ENCODE data around the gene LRAT. TPM values are rescaled to one million over a fixed set of nuclear protein-coding genes. Genes with fewer than 3 reads are reported as not detected.

Gene LRAT
- total RNA-seq = 3.0 TPM

DNA sequence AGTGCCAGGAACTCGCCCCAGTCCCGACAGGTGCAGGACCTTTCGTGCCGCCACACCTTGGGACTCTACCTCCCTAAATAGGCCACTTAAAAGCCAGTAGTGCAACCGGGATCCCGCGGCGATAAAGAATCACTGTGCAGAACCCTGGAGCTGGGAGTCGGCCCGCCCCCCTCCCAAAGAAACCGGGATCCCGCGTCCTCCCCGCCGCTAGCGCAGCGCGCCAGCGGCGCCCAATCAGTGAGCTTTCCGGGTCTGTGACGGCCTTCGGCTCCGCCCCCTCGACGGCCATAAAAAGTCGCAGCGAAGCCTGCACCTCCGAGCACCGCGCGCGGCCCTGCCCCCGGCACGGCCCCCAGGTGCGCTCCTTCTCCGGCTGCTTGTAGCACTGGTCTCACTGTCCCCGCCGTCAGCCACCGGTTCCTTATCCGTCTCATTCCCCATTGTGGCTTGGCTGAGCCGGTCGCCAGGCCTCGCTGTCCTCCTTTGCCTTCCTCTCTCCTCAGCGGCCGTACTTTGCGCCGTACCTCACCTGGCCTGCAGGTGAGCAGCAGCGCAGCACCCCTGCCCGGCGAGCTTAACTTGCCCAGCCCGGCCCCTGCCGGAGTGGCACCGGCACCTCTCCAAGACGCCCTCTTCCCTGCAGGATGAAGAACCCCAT lies at the start of gene LRAT:
Gene LRAT, plus strand, starts transcription at position 318 of the 658 bp plus-strand sequence. Its CDS starts 327 bp downstream, at position 645.

GRCh38 chr4:154781126-154781982 lies 37.6 kb downstream of the LRAT start, which contains the start of gene RBM46:
Gene RBM46, plus strand, starts transcription at chr4:154781272. Its CDS starts 15,481 bp downstream, at chr4:154796753.

Small RNA genes lying within 50 kb of the gene (small RNA-seq; reads per million reads assigned to genes)
- gene NDUFB2P1 (not detected), gene RNU2-44P (not detected), gene RNU2-66P (not detected)

Other genes starting within 250 kb of the LRAT start
- gene PLRG1, start 193.6 kb upstream of the LRAT start, total RNA-seq = 74.3 TPM
- not detected for gene FGB, start 181.0 kb upstream of the LRAT start, total RNA-seq
- not detected for gene FGA, start 153.3 kb upstream of the LRAT start, total RNA-seq
- not detected for gene FGG, start 131.3 kb upstream of the LRAT start, total RNA-seq
- 0.69 TPM for gene RBM46, start 37.3 kb downstream of the LRAT start, total RNA-seq